ENCODE data around the gene SH2D3A.
A peak's percentile ranks its signal among the peaks of the same experiment; 100 is the strongest.

Gene SH2D3A

GRCh38 chr19:6738787-6739389, 28.3 kb downstream of the SH2D3A start:
- no peaks in the 10 kb centered on the region for H3K9me3 ChIP-seq
- no peaks in the 10 kb centered on the region for H3K27me3 ChIP-seq
- no peak for TF ChIP-seq CTCF (IDR thresholded peaks at IDR 0.05)
- H3K4me3 ChIP-seq, result peak overlapping the region; percentile 80 to 96
- DNase-seq, result peak; percentile 57 to 84
- intact Hi-C loops (cut with DNase I; ENCODE audit: low total_unique reads), result loop anchor here (10.0 kb wide), 2 partner anchors 126 to 364 kb away; partner anchors contain the start of genes ALKBH7 and PSPN
- peak overlapping the region; percentile 93 for H3K27ac ChIP-seq
- H3K4me1 ChIP-seq, result peaks cover 0 to 59% (median 48%) of the 10 kb centered on the region in 4 donors
- H3K36me3 ChIP-seq, result peaks cover 8 to 27% (median 12%) of the 10 kb centered on the region in 3 donors

GRCh38 chr19:6737873-6738786, 29.1 kb downstream of the SH2D3A start:
- intact Hi-C loops (cut with DNase I; ENCODE audit: low total_unique reads), result loop anchor here (10.0 kb wide), 2 partner anchors 127 to 363 kb away; partner anchors contain the start of genes ALKBH7 and PSPN
- DNase-seq, result peak; percentile 92 to 99
- Histone ChIP-seq H3K36me3 (peaks cover 4 to 27% (median 11%) of the 10 kb centered on the region in 3 donors), H3K4me1 (peaks cover 0 to 52% (median 42%) of the 10 kb centered on the region in 4 donors), H3K9me3 (no peaks in the 10 kb centered on the region), H3K27ac (peak overlapping the region; percentile 93), H3K27me3 (no peaks in the 10 kb centered on the region), H3K4me3 (peak overlapping the region; percentile 80 to 96)
- peak; percentile 66 for TF ChIP-seq CTCF (IDR thresholded peaks at IDR 0.05)

GRCh38 chr19:6737284-6737872, 29.9 kb downstream of the SH2D3A start, which contains the start of gene GPR108:
TSS of gene GPR108 (minus strand) at chr19:6737580. CDS start at chr19:6737576, 4 bp downstream.
- TF ChIP-seq CTCF (IDR thresholded peaks at IDR 0.05), result no peak
- DNase-seq, result peak; percentile 100
- H3K4me3 ChIP-seq, result peak within 1 kb of the TSS; percentile 78 to 95
- no peaks in the 10 kb centered on the region for H3K27me3 ChIP-seq
- no peaks in the 10 kb centered on the region for H3K9me3 ChIP-seq
- peak within 1 kb of the TSS; percentile 93 to 97 for H3K27ac ChIP-seq
- peaks cover 0 to 45% (median 36%) of the 10 kb centered on the region in 4 donors for H3K4me1 ChIP-seq
- intact Hi-C loops (cut with DNase I; ENCODE audit: low total_unique reads), result loop anchor here (10.0 kb wide), 2 partner anchors 127 to 363 kb away; partner anchors contain the start of genes ALKBH7 and PSPN
- H3K36me3 ChIP-seq, result peaks cover 6 to 27% (median 15%) of the 10 kb centered on the region in 3 donors

GRCh38 chr19:6736917-6737283, 30.3 kb downstream of the SH2D3A start:
- TF ChIP-seq CTCF (IDR thresholded peaks at IDR 0.05), result no peak
- DNase-seq, result no peak
- H3K4me3 ChIP-seq, result peak overlapping the region; percentile 78 to 95
- H3K36me3 ChIP-seq, result peaks cover 11 to 27% (median 19%) of the 10 kb centered on the region in 3 donors
- peak overlapping the region; percentile 90 to 97 for H3K27ac ChIP-seq
- peaks cover 0 to 40% (median 31%) of the 10 kb centered on the region in 4 donors for H3K4me1 ChIP-seq
- H3K9me3 ChIP-seq, result no peaks in the 10 kb centered on the region
- no peaks in the 10 kb centered on the region for H3K27me3 ChIP-seq
- intact Hi-C loops (cut with DNase I; ENCODE audit: low total_unique reads), result loop anchor here (10.0 kb wide), 2 partner anchors 128 to 362 kb away; partner anchors contain the start of genes ALKBH7 and PSPN
